Activated gamma-delta T cell treated with anti-CD3 and anti-CD28 coated beads, Interleukin-2, amount 50 U/mL, for 16 hours (primary cell): ENCODE data around the gene CYP2S1.
"Not testable (repeated sequence)": the region's sequence is repeated elsewhere in the genome, so short reads cannot be mapped to it uniquely, and the experiment has no call there.

ENCODE experiments used
- DNase-seq: peaks from one replicate; pipeline ENCODE4 v3.0.0-alpha.2; 2020; ENCODE audit warnings: low read depth

The CYP2S1 gene

GRCh38 chr19:41226053-41226873, 33.2 kb downstream of the CYP2S1 start:
- no peak for DNase-seq

GRCh38 chr19:41226874-41227390, 33.9 kb downstream of the CYP2S1 start:
- DNase-seq, result no peak

GRCh38 chr19:41228486-41228885, 35.5 kb downstream of the CYP2S1 start:
- DNase-seq, result no peak

GRCh38 chr19:41229338-41229737, 36.3 kb downstream of the CYP2S1 start:
- DNase-seq, result not testable (repeated sequence)

DNA sequence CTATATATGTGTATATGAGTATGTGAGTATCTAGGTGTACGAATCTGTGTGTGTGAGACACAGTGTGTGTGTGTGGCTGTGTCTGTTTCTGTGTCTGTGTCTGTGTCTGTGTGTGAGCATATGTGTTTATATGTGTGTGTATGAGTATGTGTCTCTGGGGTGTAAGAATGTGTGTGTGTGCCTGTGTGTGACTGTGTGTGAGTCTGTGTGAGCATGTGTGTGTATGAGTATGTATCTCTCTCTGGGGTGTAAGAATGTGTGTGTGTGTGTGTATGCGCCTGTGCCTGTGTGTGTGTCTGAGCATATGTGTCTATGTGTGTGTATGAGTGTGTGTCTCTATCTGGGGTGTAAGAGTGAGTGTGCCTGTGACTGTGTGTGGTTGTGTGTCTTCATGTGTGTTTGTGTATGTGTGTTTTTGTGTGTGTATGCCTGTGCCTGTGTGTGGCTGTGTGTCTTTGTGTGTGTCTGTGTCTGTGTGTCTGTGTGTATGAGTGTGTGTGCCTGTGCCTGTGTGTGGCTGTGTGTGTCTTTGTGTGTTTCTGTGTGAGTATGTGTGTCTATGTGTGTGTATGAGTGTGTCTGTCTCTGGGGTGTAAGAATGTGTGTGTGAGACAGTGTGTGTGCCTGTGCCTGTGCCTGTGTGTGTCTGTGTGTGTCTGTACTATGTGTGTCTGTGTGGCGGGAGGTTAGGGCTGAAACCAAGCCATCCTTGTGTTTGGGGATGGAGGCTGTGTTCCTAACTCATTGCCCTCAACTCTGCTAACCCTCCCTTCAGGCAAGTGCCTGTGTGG, 37.2 kb downstream of the CYP2S1 start:
- DNase-seq, result no peak

DNA sequence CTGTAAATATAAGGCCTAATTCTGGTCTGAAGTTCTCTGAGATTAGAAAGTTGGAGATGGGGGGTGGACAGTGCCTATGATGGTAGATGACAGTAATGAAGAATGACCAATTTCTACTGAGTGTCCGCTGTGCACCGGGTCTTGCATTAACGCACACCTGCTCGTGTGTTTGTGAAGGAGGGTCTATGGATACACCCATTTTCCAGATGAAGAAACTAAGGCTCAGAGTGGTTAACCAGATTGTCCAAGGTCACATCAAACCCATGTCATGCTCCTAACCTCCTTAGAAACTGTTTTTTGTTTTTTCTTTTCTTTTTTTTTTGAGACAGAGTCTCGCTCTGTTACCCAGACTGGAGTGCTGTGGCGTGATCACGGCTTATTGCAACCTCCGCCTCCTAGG, 39.7 kb downstream of the CYP2S1 start:
- DNase-seq, result no peak

DNA sequence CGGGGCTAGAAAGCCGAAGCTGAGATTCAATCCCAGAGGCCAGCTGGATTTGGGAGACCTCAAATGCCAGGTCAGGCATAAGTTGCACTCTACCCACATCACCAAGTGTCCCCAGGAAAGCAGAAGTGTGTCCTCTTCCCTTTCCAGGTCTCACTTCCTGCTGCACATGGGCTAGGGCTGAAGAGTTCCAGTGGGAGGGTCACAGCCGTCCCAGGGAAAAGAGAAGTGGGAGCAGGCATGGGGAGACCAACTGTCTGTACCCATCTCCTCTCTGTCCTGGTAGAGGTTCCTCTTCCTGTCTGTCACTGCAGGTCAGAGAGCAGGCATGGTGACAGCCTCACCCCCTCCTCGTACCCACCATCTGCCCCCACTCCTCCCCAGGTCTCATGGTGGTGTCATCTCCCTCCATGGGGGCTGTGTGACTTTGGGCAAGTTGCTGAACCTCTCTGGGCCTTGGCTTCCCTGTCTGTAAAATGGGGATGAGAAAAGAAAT, 40.8 kb downstream of the CYP2S1 start:
- no peak for DNase-seq

DNA sequence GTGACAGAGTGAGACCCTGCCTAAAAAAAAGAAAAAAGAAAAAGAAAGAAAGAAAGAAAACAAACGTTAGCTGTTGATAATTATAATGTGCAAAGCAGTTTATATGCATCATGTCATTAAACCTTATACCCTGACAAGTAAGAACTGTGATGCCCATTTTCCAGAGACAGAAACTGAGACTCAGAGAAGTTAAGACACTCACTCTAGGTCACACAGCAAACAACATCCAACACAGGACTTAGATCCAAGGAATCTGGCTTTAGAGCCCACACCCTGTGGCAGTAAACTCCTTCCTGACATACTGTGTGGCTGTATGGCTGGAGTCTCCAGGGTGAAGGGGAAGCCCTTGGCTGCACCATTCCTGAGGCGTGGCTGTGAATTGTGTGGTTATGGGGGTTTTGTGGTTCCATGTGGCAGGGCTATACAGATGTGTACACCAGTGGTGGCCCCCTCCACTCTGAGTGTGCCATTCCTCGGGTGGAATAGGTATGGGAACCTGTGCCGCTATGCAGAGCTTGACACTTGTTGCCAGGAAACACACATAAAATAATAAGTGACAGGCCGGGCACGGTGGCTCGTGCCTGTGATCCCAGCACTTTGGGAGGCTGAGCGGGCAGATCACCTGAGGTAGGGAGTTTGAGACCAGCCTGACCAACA, 41.6 kb downstream of the CYP2S1 start:
- DNase-seq, result no peak

DNA sequence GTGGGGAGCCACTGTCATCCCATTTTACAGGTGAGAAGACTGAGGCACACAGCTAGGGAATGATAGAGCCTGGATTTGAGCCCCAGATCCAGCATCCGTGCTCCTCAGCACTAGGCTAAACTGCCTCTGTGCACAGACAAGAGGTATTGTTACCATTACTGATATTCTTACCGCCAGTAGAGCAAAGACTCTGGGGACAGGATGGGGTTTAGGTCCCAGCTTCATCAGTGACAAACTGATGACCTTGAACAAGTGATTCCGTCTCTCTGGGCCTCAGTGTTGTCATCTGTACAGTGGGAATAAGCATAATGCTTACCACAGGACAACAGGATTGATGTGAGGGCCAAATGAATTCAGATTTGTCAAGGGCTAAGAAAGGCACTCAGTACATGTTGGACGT, 42.5 kb downstream of the CYP2S1 start:
- no peak for DNase-seq

DNA sequence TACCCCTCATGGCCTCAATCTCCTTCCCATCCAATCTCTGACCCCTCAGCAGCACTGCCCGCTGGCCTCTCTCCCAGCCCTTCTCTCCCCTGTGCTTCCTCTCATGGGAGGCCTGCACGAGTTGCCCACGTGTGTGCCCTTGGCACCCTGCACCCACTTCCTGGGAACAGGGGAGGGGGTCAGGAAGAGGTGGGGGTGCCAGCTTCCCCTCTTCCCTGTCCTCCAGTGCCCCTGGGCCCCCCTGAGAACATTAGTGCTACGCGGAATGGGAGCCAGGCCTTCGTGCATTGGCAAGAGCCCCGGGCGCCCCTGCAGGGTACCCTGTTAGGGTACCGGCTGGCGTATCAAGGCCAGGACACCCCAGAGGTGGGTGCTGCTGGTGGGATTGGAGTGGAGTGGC, 45.2 kb downstream of the CYP2S1 start:
- DNase-seq, result no peak

- no peak for DNase-seq
Observed at GRCh38 chr19:41239363-41239762, 46.3 kb downstream of the CYP2S1 start.

GRCh38 chr19:41239961-41240574, 47.0 kb downstream of the CYP2S1 start:
- DNase-seq, result no peak

DNA sequence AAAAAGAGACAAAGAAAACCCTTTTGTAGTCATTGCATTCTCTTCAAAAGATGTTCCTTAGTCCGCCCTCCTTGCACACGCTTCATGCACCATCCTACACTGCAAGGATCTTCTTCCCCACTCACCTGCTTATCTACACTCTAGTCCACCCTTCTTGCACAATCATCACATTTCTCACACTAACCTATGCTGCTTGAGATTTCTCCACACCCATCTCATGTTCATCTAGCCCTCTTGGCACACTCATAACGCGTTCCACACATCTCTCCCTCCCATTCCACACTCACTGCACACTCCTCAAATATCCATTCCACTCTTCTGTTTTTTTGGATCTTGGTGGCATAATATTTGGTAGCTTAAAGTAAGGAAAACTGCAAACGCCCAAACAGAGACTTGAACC, 48.8 kb downstream of the CYP2S1 start:
- no peak for DNase-seq

- no peak for DNase-seq
Observed at GRCh38 chr19:41244117-41244516, 51.1 kb downstream of the CYP2S1 start.

DNA sequence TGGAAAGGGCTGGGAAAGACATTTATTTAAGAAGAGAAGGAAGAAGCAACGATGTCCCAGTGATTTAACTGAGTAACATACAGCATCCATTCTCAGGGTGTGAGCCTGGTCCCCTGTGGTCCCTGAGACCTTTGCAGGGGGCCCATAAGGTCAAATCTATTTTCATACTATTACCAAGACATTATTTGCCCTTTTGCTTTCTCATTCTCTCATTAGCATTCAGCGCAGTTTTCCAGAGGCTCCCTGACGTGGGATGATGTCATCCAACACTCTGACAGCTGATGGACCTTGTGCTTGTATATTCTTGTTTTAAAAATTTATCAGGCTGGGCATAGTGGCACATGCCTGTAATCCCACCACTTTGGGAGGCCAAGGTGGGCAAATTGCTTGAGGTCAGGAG, 52.8 kb downstream of the CYP2S1 start:
- DNase-seq, result no peak

- no peak for DNase-seq
Observed at GRCh38 chr19:41248895-41249294, 55.9 kb downstream of the CYP2S1 start.

DNA sequence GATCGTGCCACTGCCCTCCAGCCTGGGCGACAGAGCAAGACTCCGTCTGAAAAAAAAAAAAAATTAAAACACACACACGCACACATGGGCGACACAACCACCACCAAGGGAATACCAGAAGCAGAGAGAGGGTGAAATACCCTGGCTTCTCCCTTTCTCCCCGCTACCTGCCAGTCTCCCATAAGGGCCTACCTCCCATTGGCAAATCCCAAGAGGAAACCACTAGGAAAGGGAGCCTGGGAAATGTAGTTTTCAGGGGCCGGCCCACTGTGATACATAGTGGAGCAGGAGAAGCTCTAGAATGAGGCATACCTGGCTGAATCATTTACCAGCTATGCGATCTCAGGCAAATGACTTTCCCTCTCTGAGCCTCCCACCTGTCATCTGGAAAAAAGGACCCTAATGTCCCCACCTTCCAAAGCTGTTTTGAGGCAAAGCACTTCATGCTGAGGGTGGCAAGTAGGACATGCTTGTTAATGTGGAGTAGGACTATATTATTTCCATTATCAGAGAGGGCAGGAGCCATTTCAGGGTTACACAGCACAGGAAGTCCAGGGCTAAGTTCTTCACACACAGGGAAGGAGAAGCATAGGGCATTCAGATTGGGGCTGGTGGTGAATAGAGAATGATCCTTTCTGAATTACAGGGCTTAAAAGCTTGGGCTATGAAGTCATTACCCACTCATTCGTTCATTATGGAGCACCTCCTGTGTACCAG, 56.8 kb downstream of the CYP2S1 start:
- DNase-seq, result no peak

- no peak for DNase-seq
Observed at GRCh38 chr19:41253660-41254059, 60.6 kb downstream of the CYP2S1 start.

DNA sequence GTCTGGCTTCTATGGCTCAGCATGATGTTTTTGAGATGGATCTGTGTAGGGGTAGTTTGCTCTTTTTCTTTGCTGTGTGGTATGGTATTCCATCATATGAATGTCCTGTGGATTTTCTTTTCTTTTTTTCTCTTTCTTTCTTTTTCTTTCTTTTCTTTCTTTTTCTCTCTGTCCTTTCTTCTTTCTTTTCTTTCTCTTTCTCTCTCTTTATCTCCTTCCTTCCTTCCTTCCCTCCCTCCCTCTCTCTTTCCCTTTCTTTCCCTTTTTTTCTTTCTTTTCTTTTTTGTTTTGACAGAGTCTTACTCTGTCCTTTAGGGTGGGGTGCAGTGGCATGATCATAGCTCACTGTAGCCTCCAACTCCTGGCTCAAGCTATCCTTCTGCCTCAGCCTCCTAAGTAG, 62.2 kb downstream of the CYP2S1 start:
- no peak for DNase-seq
